Keratinocyte (primary cell): Measurements from ENCODE around the gene PCGF3. TPM values are rescaled to one million over a fixed set of nuclear protein-coding genes. Genes with fewer than 3 reads are reported as not detected.

Experiments
- DNase-seq: peaks from one replicate; pipeline ENCODE4 v3.0.0-alpha.2; 2011; ENCODE audit warnings: low read depth, missing footprints, low spot score
- FAIRE-seq: peaks from 2 replicates; lab custom pipeline; 2011; peaks lifted over from hg19 to GRCh38; lab: Jason Lieb, UNC
- H2AFZ ChIP-seq: 2 replicates; pipeline ENCODE4 v1.6.0; 2012; ENCODE audit warnings: low read length, control low read depth, inconsistent platforms; ENCODE audit not compliant: control insufficient read depth
- H3K27ac ChIP-seq: 2 replicates; pipeline ENCODE4 v1.5.1; 2011; ENCODE audit warnings: low read length; ENCODE audit not compliant: control insufficient read depth, insufficient read depth
- H3K27me3 ChIP-seq: 3 replicates; pipeline ENCODE4 v1.6.0; 2011; ENCODE audit warnings: low read length; ENCODE audit not compliant: control insufficient read depth, insufficient read depth; ENCODE audit errors: extremely low read depth
- H3K36me3 ChIP-seq, 2 experiments: 2 replicates in 1 of 2; 3 replicates in 1 of 2; pipeline ENCODE4 v1.5.1; 2011; ENCODE audit warnings: low read length in 2 of 2, mild to moderate bottlenecking in 1 of 2; ENCODE audit not compliant: control insufficient read depth in 2 of 2, insufficient read depth in 2 of 2; ENCODE audit errors: extremely low read depth in 1 of 2
- H3K4me1 ChIP-seq: 3 replicates; pipeline ENCODE4 v1.5.1; 2011; ENCODE audit warnings: low read length; ENCODE audit not compliant: control insufficient read depth, insufficient read depth; ENCODE audit errors: extremely low read depth
- H3K4me2 ChIP-seq: 3 replicates; pipeline ENCODE4 v1.6.0; 2011; ENCODE audit warnings: low read depth, low read length; ENCODE audit not compliant: control insufficient read depth, insufficient read depth; ENCODE audit errors: extremely low read depth
- H3K4me3 ChIP-seq, 3 experiments: fragments of 200-600 bp in 1 of 3; sonication (generic) in 1 of 3; 2 replicates in 2 of 3; 3 replicates in 1 of 3; pipeline ENCODE4 v1.5.1; 2011 to 2016; ENCODE audit warnings: low read length in 3 of 3, mild to moderate bottlenecking in 3 of 3, control low read depth in 2 of 3, inconsistent platforms in 1 of 3, low read depth in 1 of 3, mixed read lengths in 1 of 3, mixed run types in 1 of 3, moderate library complexity in 1 of 3; ENCODE audit not compliant: control insufficient read depth in 2 of 3, insufficient read depth in 2 of 3; ENCODE audit errors: extremely low read depth in 1 of 3
- H3K79me2 ChIP-seq: 2 replicates; pipeline ENCODE4 v1.6.0; 2012; ENCODE audit warnings: low read length; ENCODE audit not compliant: control insufficient read depth, insufficient read depth
- H3K9ac ChIP-seq: 3 replicates; pipeline ENCODE4 v1.6.0; 2011; ENCODE audit warnings: low read length; ENCODE audit not compliant: control insufficient read depth, insufficient read depth; ENCODE audit errors: extremely low read depth
- H3K9me1 ChIP-seq: 3 replicates; pipeline ENCODE4 v1.6.0; 2011; ENCODE audit warnings: low read length; ENCODE audit not compliant: control insufficient read depth, insufficient read depth; ENCODE audit errors: extremely low read depth
- H3K9me3 ChIP-seq: 2 replicates; pipeline ENCODE4 v1.5.1; 2012; ENCODE audit warnings: low read depth, low read length; ENCODE audit not compliant: control insufficient read depth
- H4K20me1 ChIP-seq: 3 replicates; pipeline ENCODE4 v1.6.0; 2011; ENCODE audit warnings: low read length; ENCODE audit not compliant: control insufficient read depth, insufficient read depth; ENCODE audit errors: extremely low read depth
- CTCF ChIP-seq, 3 experiments: IDR thresholded peaks in 1 of 3; conservative IDR thresholded peaks in 1 of 3; optimal IDR thresholded peaks in 1 of 3; 2 replicates in 2 of 3; 3 replicates in 1 of 3; pipeline versions ENCODE3 to v1.5.1; 2011; ENCODE audit warnings: low read length in 3 of 3, mild to moderate bottlenecking in 3 of 3, moderate library complexity in 2 of 3, control low read depth in 1 of 3, inconsistent platforms in 1 of 3; ENCODE audit not compliant: insufficient read depth in 2 of 3; ENCODE audit errors: extremely low read depth in 1 of 3
- EZH2 ChIP-seq: IDR thresholded peaks from one replicate; pipeline ENCODE4 v1.6.1; 2012; ENCODE audit warnings: inconsistent platforms, mild to moderate bottlenecking, low read length, moderate library complexity
- dilution Hi-C: fragments of 300-500 bp; cut with MboI; formaldehyde crosslinking; loops from one replicate; pipeline ENCODE4 v1.7.0; 2020; ENCODE audit warnings: low sequenced_read_pairs; ENCODE audit not compliant: extremely low pct_ligation_motif_present
- polyA plus RNA-seq, 5 experiments: library from polyadenylated mRNA; depleted of rRNA in 3 of 5; stranded (reverse) in 3 of 5; stranded (forward) in 1 of 5; unstranded in 1 of 5; fragments of >200 nt; gene quantifications; 1 replicate in 1 of 5; 2 replicates in 3 of 5; 3 replicates in 1 of 5; pipeline versions ENCODE4 v1.2.1 to v1.2.3, GENCODE V29; 2011 to 2012; ENCODE audit warnings: missing spikeins in 2 of 5, low read depth in 1 of 5, low replicate concordance in 1 of 5

The PCGF3 gene
- polyA plus RNA-seq, 1 donor (not counting 4 experiments of a cell fraction or from before 2014, with no cell fraction given) = 40.1 TPM

GRCh38 chr4:677431-678293 is 28.0 kb upstream of the PCGF3 start:
- H3K79me2 ChIP-seq = peaks cover 21% of the 10 kb centered on the region
- dilution Hi-C loops = no loop called here
- H3K4me3 ChIP-seq = no peak overlapping the region
- H3K27me3 ChIP-seq = peaks cover 7% of the 10 kb centered on the region
- H4K20me1 ChIP-seq = no peaks in the 10 kb centered on the region
- H3K27ac ChIP-seq = peak overlapping the region; percentile 70
- H3K9me1 ChIP-seq = no peaks in the 10 kb centered on the region
- H3K9me3 ChIP-seq = no peaks in the 10 kb centered on the region
- H2AFZ ChIP-seq = peak overlapping the region; percentile 31
- H3K4me2 ChIP-seq = peak overlapping the region; percentile 54
- DNase-seq (peak; percentile 92), FAIRE-seq (peak; percentile 97)
- peak overlapping the region; percentile 55 for H3K9ac ChIP-seq
- peaks cover 29% of the 10 kb centered on the region for H3K4me1 ChIP-seq
- no peaks in the 10 kb centered on the region for H3K36me3 ChIP-seq
- TF ChIP-seq EZH2 (no peak), CTCF (optimal IDR thresholded peaks at IDR 0.05 in 1 of 3, IDR thresholded peaks at IDR 0.05 in 1 of 3, conservative IDR thresholded peaks at IDR 0.05 in 1 of 3; ENCODE audit: extremely low read depth in 1 of 3, insufficient read depth in 2 of 3, low read length in 3 of 3) (no peak)

- TF ChIP-seq CTCF (optimal IDR thresholded peaks at IDR 0.05 in 1 of 3, IDR thresholded peaks at IDR 0.05 in 1 of 3, conservative IDR thresholded peaks at IDR 0.05 in 1 of 3; ENCODE audit: extremely low read depth in 1 of 3, insufficient read depth in 2 of 3, low read length in 3 of 3) = no peak
- no peak for TF ChIP-seq EZH2
- H3K27me3 ChIP-seq = peaks cover 12% of the 10 kb centered on the region
- H3K9me1 ChIP-seq = no peaks in the 10 kb centered on the region
- peak overlapping the region; percentile 54 for H3K4me2 ChIP-seq
- no peak for FAIRE-seq
- H3K79me2 ChIP-seq = peaks cover 14% of the 10 kb centered on the region
- DNase-seq = no peak
- H3K36me3 ChIP-seq = no peaks in the 10 kb centered on the region
- dilution Hi-C loops = no loop called here
- no peaks in the 10 kb centered on the region for H3K9me3 ChIP-seq
- H3K9ac ChIP-seq = peak overlapping the region; percentile 55
- no peak overlapping the region for H3K4me3 ChIP-seq
- peaks cover 23% of the 10 kb centered on the region for H3K4me1 ChIP-seq
- peak overlapping the region; percentile 70 for H3K27ac ChIP-seq
- no peaks in the 10 kb centered on the region for H4K20me1 ChIP-seq
- no peak overlapping the region for H2AFZ ChIP-seq
These were observed 27.1 kb upstream of the PCGF3 start for GRCh38 chr4:678331-679103.
